Measurements from ENCODE around the gene NDUFB7.
"Not testable (repeated sequence)": the region's sequence is repeated elsewhere in the genome, so short reads cannot be mapped to it uniquely, and the experiment has no call there.

Gene NDUFB7

DNA sequence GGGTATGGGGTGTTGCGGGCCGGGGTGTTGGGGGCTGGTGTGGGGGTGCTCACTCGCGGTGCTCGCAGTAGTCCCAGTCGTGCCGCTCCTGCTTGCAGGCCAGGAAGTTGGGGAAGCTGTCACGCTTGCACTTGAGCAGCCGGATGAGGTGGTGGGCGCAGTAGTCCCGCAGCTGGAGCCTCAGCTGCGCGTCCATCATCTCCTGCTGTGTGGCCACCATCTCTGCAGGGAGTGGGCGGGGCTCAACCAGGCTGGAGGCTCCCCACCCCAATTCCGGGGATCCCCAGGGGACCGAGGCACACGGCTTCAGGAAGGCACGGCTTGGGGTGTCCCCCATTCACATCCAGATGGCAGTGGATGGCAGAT, 5.2 kb downstream of the NDUFB7 start:
- H3K4me3 ChIP-seq (ENCODE audit: low read depth, low read length), result no peak overlapping the region
- TF ChIP-seq MYC (IDR thresholded peaks at IDR 0.05; ENCODE audit: low read depth, low read length) (no peak), POLR2A (IDR thresholded peaks at IDR 0.05; ENCODE audit: extremely low read depth, insufficient read length) (no peak)
- TF ChIP-seq, protein P1, sequence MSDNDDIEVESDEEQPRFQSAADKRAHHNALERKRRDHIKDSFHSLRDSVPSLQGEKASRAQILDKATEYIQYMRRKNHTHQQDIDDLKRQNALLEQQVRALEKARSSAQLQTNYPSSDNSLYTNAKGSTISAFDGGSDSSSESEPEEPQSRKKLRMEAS (IDR thresholded peaks at IDR 0.05; ENCODE audit: low read depth, low read length), result no peak
- TF ChIP-seq, protein P2, sequence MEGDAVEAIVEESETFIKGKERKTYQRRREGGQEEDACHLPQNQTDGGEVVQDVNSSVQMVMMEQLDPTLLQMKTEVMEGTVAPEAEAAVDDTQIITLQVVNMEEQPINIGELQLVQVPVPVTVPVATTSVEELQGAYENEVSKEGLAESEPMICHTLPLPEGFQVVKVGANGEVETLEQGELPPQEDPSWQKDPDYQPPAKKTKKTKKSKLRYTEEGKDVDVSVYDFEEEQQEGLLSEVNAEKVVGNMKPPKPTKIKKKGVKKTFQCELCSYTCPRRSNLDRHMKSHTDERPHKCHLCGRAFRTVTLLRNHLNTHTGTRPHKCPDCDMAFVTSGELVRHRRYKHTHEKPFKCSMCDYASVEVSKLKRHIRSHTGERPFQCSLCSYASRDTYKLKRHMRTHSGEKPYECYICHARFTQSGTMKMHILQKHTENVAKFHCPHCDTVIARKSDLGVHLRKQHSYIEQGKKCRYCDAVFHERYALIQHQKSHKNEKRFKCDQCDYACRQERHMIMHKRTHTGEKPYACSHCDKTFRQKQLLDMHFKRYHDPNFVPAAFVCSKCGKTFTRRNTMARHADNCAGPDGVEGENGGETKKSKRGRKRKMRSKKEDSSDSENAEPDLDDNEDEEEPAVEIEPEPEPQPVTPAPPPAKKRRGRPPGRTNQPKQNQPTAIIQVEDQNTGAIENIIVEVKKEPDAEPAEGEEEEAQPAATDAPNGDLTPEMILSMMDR (IDR thresholded peaks at IDR 0.05; ENCODE audit: low read depth, low read length), result no peak
- no peak for DNase-seq (ENCODE audit: low read depth)

DNA sequence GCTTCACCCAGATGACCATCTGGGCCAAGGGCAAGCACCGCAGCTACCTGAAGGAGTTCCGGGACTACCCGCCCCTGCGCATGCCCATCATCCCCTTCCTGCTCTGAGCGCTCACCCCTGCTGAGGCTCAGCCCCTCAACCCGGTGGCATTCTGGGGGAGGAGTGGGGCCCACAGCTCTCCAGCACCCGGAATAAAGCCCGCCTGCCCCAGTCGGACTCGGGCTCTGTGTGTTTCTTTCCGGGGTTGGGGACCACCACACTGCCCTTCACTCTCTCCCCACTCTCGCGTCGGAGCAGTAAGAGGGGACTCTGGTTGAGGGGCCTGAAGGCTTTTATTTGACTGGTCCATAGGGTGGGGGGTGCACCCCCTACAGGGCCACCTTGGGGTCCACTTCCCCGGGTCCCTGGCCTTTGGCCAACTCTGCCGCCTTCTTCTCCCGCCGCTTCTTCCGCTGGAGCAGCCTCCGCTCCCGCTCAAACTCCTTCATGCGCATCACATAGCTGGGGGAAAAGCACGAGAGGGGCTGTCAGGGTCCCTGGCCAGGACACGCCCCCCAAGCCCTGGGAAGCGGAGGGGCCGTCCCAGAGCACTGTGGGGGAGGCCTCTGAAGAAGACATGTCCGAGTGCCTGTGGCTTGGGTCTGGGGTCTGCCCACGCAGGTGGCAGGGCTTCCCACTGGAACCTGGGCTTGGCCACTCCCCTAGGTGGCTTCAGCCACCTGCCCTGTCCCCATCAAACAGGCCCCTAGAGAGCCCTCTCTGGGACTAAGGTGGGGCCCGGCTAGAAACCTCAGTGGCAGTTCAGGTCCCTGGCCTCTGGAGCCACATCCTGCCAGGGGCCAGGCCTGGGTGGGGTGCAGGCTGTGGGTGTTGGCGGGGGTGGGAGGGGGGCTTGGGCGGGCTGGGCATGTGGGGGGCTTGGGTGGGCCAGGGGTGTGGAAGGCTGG, 5.8 kb downstream of the NDUFB7 start:
- TF ChIP-seq POLR2A (IDR thresholded peaks at IDR 0.05; ENCODE audit: extremely low read depth, insufficient read length), result no peak
- TF ChIP-seq, protein P1 (IDR thresholded peaks at IDR 0.05; ENCODE audit: low read depth, low read length), result no peak
- no peak for TF ChIP-seq MYC (IDR thresholded peaks at IDR 0.05; ENCODE audit: low read depth, low read length)
- TF ChIP-seq, protein P2 (IDR thresholded peaks at IDR 0.05; ENCODE audit: low read depth, low read length), result no peak

DNA sequence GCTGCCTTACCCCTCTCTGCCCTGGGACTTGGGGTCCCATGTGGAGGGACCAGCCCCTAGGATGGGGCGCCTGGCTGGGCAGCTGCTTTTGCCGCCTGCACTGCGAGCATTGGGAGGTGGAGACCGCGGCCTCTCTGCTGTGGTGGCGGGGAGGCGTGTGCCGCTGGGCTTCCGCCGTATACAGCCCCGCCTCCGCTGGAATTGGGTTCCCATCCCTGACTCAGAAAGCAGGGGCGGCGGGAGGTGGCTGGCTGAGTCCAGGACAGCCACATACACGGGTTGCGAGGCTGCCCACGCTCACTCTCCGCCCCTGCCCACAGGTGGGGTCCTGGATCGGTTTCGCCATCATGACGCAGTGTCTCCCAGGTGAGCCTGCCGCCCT, 6.6 kb downstream of the NDUFB7 start:
- TF ChIP-seq POLR2A (IDR thresholded peaks at IDR 0.05; ENCODE audit: extremely low read depth, insufficient read length) (no peak), MYC (IDR thresholded peaks at IDR 0.05; ENCODE audit: low read depth, low read length) (no peak)
- TF ChIP-seq, protein P1 (IDR thresholded peaks at IDR 0.05; ENCODE audit: low read depth, low read length), result no peak
- TF ChIP-seq, protein P2 (IDR thresholded peaks at IDR 0.05; ENCODE audit: low read depth, low read length), result no peak
- no peak overlapping the region for H3K4me3 ChIP-seq (ENCODE audit: low read depth, low read length)

More for the DNA sequence above, 5.8 kb downstream of the NDUFB7 start:
- no peak overlapping the region for H3K4me3 ChIP-seq (ENCODE audit: low read depth, low read length)
- no peak for DNase-seq (ENCODE audit: low read depth)

DNA sequence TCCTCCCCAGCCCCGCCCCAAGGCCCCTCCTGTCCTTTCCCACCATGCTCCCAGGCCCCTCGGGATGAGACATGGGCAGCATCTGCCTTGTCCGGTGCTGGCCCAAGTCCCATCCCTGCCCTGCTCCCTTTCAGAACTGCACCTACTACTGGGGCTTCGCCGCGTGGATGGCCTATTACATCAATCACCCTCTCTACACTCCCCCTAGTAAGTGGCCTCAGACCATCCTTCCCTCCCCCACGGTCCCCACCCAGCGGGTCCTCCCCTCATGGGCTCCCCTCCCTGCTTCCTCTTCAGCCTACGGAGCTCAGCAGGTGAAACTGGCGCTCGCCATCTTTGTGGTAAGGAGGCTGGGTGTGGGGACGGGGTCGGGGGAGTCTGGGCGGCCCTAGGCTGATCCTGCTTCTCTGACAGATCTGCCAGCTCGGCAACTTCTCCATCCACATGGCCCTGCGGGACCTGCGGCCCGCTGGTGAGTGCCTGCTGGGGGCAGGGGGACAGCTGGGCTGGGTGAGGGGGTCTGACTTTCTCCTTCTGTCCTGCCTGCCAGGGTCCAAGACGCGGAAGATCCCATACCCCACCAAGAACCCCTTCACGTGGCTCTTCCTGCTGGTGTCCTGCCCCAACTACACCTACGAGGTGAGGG, 7.1 kb downstream of the NDUFB7 start:
- not testable (repeated sequence) for H3K4me3 ChIP-seq (ENCODE audit: low read depth, low read length)
- peak; percentile 59 for DNase-seq (ENCODE audit: low read depth)

More for the DNA sequence above, 6.6 kb downstream of the NDUFB7 start:
- DNase-seq (ENCODE audit: low read depth), result no peak

DNA sequence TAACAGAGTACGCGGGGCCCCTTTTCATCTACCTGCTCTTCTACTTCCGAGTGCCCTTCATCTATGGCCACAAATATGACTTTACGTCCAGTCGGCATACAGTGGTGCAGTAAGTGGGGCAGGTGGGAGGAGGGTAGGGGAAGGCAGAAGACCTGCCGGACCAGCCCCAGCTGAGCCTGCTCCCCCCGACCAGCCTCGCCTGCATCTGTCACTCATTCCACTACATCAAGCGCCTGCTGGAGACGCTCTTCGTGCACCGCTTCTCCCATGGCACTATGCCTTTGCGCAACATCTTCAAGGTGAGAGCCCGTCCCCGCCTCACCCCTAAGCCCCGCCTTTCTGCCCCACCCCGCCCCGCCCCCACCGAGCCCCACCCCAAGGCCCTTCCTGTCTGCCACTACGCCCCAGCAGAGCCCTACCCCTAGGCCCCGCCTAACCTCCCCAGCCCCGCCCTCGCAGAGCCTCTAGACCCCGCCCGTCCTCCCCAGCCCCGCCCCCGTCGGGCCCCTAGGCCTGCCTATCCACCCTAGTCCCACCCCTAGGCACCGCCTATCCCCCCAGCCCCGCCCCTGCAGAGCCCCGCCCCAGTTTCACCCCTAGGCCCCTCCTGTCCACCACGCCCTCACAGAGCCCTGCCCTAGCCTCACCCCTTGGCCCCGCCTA, 7.7 kb downstream of the NDUFB7 start:
- TF ChIP-seq, protein P1 (IDR thresholded peaks at IDR 0.05; ENCODE audit: low read depth, low read length), result no peak
- TF ChIP-seq, protein P2 (IDR thresholded peaks at IDR 0.05; ENCODE audit: low read depth, low read length), result no peak
- TF ChIP-seq MYC (IDR thresholded peaks at IDR 0.05; ENCODE audit: low read depth, low read length) (no peak), POLR2A (IDR thresholded peaks at IDR 0.05; ENCODE audit: extremely low read depth, insufficient read length) (no peak)
- H3K4me3 ChIP-seq (ENCODE audit: low read depth, low read length), result no peak overlapping the region
- DNase-seq (ENCODE audit: low read depth), result peak; percentile 48

DNA sequence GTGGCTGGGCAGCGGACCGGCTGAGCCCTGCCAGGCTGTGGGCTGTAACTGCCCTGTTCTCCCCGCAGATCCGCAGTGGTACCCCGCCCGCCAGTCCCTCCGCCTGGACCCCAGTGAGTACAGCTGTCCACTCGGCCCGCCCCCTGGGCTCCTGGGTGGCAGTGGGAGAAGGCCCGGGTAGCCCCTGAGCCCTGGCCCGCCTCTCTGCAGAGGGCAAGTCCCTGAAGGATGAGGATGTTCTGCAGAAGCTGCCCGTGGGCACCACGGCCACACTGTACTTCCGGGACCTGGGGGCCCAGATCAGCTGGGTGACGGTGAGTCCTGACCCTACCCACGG, 8.3 kb downstream of the NDUFB7 start:
- no peak for DNase-seq (ENCODE audit: low read depth)
- TF ChIP-seq, protein P2 (IDR thresholded peaks at IDR 0.05; ENCODE audit: low read depth, low read length), result no peak
- TF ChIP-seq, protein P1 (IDR thresholded peaks at IDR 0.05; ENCODE audit: low read depth, low read length), result no peak
- no peak for TF ChIP-seq POLR2A (IDR thresholded peaks at IDR 0.05; ENCODE audit: extremely low read depth, insufficient read length)
- no peak for TF ChIP-seq MYC (IDR thresholded peaks at IDR 0.05; ENCODE audit: low read depth, low read length)
- no peak overlapping the region for H3K4me3 ChIP-seq (ENCODE audit: low read depth, low read length)
